ENCODE data around the gene DNASE1L3.

Gene DNASE1L3

DNA sequence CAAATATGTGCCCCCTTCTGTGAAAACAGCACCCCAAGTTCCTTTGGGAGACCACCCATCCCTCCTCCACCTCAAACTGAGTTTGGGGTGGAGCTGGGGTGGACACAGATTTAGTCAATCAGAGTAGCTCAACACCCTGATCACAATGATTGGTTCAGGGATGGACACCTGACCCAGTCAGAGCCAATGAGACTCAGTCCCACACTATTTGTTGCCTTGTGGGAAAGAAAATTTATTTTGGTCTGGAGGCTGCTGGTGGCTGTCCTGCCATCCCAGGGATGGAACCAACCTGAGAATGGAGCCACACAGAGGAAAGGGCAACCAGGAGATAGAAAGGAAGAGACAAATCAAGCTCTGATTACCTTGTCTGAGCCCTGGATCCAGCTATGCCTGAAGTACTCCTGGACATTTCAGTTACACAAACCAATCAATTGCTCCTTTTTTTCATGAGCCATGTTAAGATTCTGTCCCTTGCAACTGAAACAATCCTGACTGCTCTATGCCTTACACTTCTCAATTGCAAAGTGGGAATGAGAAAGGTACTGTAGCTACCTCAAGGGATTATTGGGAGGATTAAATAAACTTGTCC is 10.6 kb downstream of the DNASE1L3 start:
- DNase-seq = no peak

DNA sequence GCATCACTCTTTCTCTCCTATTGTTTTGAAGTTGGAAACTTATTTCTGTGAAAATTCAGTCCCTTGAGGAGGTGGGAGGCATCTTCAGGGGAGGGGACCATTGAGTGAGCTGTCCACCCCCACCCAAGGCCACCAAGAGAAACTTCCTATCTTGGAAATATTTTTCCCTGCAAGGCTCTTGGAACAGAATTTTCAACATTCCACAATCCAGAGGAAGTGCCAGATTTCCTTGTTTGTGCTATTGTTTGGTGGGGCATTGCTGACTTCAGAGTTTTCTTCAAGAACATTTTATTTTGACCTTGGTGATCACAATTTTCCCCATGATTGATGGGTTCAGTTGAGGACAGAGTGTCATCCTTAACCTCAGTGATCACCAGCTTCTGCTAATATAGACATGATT is 12.0 kb downstream of the DNASE1L3 start:
- DNase-seq = no peak

DNA sequence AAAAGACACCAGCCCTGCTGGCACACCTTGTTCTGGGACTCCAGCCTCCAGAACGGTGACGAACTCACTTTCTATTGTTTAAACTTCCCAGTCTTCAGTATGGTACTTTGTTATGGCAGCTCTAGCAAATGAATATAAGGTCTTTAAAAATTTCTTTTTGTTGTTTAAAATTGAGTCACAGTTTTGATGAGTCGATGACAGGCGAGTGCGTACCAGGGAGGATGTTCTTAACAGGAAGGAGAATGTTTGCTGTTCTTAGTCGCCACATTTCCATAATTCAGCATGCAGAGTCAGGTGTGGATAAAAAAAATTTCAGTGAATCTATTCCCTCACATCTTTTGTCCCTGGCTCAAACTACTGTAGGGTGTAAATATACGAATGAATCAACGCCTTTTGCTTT is 12.4 kb downstream of the DNASE1L3 start:
- no peak for DNase-seq

DNA sequence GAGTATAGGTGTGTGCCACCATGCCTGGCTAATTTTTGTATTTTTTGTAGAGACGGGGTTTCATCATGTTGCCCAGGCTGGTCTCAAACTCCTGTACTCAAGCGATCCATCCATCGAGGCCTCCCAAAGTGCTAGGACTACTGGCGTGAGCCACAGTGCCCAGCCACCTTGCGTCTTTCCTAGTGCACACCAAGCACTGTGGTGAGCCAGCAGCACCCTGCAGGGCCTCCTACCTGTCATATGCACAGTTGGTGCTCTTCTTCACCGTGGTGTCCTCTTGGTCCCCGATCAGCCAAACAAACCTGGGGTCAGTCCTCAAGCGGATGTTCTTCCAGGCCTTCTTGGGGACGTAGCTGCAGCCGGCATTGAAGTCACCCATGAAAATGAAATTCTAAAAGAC is 13.2 kb downstream of the DNASE1L3 start:
- no peak for DNase-seq

DNA sequence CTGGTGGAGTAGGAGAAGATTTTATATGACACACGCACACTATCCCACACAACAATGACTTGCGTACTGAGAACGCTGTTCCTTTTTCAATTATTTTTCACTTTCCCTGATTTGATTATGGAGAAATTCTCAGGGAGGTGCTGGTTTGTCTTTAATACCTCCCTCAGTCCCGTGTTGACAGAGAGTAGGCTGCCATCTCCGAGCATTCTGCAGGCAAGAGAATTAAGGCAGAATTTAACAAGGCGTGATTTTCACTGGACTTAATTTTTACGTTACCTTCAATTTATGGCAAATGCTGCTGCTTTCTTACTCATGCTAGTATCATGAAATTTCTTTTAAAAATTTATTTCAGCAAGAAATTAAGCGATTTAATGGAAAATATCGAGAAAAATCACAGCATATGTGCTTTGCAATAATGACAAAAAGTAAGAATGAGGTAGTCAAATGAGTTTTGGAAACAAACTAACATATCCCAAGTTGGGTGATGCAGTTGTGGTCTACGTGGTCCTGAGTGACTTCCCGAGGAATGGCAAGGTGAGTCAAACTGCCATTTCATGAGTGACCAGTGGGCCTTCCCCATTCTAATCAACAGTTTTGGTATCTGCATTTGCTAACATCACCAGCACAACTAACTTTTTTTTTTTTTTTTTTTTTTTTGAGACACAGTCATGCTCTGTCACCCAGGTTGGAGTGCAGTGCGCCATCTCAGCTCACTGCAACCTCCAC is 16.9 kb downstream of the DNASE1L3 start:
- DNase-seq = no peak

GRCh38 chr3:58192069-58192468 is 18.7 kb downstream of the DNASE1L3 start:
- no peak for DNase-seq

DNA sequence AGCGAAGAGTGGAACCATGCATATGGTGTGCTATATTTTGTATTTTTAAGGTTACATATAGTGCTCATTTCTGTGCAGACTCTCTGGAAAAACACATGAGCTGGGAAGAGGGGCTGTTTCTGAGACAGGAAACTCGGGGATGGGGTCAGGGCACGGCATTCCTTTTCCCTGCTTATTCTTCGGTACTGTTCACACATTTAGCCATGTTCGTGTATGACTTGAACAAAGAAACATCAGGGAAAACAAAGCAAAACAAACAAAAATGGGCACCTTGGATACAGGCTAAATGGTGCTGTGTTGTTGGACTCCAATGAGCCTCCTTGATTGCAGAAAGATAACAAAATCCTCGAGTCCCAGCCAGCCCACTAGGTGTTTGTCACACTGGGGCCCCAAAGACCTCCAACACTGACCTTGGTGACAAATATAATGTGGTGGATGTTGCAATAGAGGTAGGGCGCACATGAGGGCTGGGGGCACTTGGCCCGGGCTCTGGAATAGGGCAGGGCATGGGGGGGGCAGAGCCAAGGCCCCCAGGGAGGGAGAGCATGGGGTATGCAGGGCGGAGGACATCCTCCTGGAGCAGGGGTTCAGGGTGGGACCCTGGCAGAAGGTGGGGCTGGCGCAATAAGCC is 19.3 kb downstream of the DNASE1L3 start:
- DNase-seq = no peak

DNA sequence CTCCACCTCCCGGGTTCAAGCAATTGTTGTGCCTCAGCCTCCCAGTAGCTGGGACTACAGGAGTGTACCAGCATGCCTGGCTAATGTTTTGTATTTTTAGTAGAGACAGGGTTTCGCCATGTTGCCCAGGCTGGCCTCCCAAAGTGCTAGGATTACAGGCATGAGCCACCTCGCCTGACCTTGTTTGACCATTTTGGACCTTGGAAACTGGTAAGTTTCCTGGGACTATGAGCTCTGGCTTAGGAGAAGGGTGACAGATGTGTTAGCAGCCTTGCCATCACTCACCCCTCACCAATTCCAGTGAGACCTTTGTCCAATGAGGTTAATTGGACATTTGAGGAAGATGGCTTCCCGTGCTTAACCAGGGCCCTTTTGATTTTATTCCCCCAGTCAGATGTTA is 19.9 kb downstream of the DNASE1L3 start:
- DNase-seq = no peak

- DNase-seq = no peak
These were observed 20.5 kb downstream of the DNASE1L3 start for GRCh38 chr3:58190291-58190690.

DNA sequence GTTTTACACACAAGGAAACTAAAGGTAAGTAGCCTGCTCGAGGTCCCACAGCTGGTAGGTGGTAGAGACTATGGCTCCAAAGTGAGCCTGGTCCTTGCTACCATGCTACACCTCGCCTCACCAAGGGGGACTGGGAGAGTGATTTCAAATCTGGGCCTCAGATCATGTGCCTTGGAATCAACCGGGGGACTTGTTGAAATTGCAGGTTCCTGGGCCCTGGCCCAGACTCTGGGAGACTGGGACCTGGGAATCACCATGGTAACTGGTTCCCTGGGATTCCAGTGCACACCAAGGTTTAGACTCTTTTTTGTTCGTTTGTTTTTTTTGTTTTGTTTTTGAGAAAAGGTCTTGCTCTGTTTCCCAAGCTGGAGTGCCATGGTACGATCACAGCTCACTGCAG is 21.1 kb downstream of the DNASE1L3 start:
- no peak for DNase-seq

DNA sequence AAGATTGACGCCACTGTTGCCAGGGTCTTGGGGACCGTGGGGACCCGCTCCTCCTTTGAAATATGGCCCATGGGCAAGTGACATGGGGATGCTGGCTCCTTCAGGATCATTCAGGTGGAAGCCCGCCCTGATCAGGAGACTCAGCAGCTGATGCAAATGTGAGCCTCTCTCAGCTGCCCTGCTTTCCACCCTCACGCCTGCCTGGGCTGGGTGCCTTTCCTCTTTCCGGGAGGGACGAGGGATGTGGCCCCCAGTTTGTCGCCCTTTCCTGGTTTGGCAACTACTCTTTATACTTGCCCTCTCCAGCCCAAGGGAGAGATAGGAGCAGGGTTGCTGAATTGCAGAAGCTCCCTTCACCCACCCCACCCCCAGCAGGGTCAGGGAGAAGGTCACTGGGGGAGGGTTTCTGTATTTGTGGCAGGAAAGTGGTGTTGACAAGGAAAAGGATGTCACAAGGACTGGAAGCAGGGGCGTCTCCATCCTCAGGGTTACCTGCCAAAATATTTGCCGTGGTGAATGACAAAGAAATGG is 21.8 kb downstream of the DNASE1L3 start:
- no peak for DNase-seq

GRCh38 chr3:58188173-58188564 is 22.6 kb downstream of the DNASE1L3 start:
- no peak for DNase-seq

- no peak for DNase-seq
These were observed 25.8 kb downstream of the DNASE1L3 start for GRCh38 chr3:58184982-58185360.

DNA sequence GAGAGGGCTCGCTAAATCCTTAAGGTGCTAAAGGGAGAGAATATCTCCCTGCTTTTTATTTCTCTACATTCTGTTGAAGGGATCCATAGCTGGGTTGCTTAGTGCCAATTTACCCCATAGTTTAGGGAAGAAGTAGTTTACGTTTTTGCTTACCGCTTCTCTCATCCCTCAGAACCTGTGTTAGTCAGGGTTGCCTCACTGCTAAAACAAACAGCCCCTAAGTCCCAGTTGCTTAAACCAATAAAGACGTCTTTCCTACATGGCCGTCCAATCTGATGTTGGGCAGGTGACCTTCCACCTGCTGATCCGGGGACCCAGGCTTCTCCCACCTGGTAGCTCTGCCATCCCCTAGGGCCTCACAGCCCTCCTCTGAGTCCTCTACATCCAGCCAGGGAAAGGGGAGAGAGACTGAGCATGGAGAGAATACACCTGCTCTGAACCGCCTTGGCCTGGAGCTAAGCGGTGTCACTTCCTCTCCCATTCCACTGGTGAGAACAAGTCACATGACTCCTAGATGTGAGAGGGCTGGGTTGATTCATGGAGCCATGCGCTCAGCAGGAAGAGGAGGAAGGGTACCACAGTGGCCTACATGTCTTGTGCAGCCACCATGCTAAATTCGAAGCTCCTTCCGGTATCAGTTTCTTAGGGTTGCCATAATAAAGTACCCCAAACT is 26.3 kb downstream of the DNASE1L3 start:
- DNase-seq = no peak

DNA sequence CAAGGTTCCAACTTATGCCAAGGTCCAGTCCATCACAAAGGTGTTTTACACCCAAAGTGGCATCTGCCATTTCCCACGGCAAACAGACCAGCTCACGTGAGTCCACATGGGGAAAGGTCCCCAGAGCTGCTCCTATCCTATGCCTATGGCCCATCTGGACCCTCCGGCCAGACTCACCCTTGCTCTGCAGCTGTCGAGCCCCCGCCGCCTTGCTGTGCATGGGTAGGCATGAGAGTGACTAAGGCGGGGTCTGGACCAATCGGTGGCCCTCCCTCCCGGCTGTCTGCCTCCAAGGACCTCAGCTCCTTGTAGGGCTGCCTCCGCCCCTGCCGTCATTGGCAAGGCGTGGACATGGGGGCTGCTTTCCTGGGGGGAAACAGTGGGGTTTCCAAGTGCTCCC is 26.9 kb downstream of the DNASE1L3 start:
- DNase-seq = no peak

DNA sequence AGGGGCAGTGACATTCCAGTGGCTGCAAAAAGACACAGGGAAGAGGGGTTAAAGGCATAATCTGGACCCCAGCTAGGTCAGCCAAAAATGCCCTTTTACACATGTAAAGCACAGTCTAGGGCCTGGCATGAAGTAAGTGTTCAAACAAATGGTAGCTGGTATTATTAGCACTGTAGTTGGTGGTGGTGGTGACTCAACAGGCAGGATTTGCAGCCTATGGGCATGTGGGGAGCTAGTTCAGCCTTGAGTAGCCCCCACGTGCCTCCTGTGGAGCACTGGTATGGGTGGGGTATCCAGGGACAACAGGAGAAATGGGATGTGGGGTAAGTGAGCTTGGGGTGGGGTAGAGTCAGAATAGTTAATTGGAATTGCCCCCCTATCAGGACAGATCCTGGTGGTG is 27.6 kb downstream of the DNASE1L3 start:
- no peak for DNase-seq

DNA sequence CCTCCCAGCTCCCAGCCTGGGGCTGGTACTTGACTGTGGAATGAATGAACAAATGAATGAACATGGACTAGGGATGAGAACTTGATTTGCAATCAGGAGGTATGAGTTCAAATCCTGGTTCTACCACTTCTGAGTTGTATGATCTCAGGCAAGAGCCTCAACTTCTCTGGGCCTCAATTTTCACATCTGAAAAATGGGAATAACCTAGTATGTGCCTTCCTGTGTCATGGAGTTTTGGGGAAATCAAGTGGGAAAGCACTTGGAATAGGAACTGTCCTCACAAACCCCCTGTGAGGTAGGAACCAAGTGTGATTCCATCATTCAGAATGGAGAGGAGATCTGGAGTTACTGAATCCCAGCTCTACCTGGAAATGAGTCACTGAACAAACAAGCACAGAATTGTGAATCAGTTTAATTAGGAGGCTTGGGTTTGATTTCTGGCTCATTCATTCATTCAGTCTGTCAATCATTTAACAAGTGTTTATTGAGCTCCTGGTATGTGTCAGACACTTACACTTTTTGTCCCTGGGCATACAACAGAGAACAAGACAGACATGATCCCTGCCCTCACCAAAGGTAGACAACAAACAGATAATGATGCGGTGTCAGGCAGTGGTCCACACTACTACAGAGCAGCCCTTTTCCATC is 29.7 kb downstream of the DNASE1L3 start:
- DNase-seq = no peak

DNA sequence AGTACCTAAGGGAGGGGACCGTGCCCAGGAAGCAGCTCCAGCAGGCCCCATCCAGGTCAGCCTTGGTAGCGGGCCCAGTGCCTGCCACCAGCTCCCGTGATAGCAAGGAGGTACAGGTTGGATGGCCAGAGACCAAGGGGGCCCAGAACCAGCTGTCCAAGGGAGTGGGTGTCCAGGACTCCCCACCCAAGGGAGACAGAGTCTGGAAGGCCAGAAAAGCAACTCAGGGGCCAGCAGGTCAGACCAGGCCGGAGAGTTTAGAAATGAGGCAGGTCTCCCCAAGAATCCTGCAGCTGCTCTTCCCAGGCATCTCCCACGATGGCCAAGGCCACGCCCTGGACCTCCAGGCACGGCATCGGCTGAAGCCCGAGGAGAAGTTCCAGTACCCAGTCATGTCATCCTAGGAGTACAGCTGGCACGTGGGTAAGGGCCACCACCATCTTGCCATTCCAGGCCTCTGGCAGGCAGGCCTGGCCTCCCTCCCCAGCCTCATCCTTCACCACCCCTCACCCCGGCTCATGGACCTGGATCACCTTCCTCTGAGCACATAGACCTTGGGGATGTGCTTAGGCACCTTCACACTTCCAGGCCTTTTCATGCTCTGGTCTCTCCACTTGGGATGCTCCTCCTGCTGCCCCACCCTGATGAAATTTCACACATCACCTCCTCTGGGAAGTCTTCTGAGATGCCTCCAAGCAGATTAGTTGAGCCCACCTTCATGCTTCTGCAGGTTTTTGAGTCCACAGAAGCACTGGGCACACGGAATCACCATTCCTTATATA is 30.5 kb downstream of the DNASE1L3 start:
- DNase-seq = no peak

DNA sequence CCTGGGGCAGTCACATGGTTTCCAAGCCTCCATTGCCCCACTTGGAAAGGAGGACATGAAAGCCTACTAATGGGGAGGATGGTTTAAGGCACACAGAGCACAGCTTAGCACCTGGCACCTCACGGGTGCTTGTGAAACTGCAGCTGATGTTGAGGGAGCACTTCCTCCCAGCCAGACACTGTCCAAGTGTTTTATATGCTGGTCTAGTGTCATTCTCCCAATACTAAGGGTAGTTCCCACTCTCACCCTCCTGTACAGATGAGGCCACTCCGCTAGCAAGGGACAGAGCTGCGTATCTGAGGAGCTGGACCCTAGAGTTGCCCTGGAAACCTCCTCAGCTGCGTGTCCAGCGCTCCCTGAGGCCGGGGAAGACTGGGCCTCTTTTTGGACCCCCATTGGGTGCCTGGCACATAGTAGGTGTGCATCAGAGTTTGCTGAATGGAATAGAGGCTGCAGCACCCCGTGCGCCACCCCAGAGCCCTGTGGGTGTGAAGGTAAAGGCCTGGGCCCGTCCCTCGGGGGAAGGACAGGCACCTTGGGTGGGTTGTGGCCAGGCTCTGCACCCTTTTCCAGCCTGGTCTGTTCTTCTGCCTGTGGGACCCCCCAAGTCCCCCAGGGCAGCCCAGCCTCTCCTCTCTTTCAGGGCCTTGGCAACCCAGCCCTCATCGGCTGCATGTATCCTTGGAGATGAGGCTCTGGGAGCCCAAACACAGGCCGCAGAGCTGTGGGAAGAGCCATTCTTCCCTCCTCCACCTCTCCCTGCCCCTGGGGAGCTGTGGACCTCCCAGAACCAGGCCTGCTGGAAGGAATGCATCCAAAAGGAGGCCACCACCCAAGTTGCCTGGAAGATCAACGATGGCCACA is 31.3 kb downstream of the DNASE1L3 start:
- no peak for DNase-seq

- DNase-seq = no peak
These were observed 32.1 kb downstream of the DNASE1L3 start for GRCh38 chr3:58178528-58179234.
